GM13977 (cell line): ENCODE results near the gene CBX7.

Experiments
- DNase-seq: peaks from one replicate; pipeline ENCODE4 v3.0.0; 2012; ENCODE audit warnings: low spot score
- in situ Hi-C: fragments of 300-500 bp; cut with MboI; formaldehyde crosslinking; loops from one replicate; pipeline ENCODE4 v1.12.0; 2022; ENCODE audit warnings: low sequenced_read_pairs, low pct_unique_long_range_greater_than_20kb, mixed read lengths, inconsistent platforms; ENCODE audit not compliant: unreplicated experiment
- TF ChIP-seq, protein P1 (sequence below): IDR thresholded peaks from 2 replicates; pipeline ENCODE4 v1.5.1; 2012; ENCODE audit warnings: mild to moderate bottlenecking, control low read depth; ENCODE audit not compliant: insufficient read depth; ENCODE audit errors: extremely low read depth, missing control alignments

CBX7 gene

DNA sequence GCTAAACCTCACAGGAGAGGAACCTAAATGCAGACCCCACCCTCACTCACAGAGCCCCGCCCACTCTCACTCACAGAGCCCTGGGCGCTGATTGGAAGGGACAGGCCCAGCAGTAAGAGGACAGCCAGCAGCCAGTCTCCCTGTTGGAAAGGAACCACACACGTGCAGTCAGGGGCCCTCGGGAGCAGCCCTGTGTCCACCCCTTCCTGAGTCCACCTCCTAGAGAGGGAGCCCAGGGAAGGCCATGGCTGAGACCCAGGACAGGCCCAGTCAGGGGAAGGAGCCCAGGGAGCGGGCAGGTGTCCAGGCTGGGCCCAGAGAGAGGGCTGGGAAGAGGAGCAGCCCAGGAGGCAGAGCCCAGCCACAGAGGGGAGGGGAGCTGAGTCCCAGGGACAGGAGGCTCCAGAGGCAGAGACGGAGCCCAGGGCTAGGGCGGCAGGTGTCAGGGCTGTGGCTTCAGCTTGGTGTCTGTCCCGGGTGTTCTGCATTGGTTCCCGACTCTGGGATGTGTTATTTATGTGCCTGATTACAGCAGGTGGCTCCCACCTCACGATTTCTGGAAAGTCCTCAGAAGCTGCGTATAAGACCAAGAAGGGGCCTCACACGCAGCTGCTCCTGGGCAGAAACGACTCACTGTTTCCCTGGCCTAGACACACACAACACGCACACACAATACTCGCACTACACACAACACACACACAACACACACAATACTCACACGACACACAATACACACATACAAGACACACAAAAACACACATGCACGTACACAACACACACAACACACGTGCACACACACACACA is 64.4 kb downstream of the CBX7 start:
- in situ Hi-C loops = no loop called here
- TF ChIP-seq, protein P1, sequence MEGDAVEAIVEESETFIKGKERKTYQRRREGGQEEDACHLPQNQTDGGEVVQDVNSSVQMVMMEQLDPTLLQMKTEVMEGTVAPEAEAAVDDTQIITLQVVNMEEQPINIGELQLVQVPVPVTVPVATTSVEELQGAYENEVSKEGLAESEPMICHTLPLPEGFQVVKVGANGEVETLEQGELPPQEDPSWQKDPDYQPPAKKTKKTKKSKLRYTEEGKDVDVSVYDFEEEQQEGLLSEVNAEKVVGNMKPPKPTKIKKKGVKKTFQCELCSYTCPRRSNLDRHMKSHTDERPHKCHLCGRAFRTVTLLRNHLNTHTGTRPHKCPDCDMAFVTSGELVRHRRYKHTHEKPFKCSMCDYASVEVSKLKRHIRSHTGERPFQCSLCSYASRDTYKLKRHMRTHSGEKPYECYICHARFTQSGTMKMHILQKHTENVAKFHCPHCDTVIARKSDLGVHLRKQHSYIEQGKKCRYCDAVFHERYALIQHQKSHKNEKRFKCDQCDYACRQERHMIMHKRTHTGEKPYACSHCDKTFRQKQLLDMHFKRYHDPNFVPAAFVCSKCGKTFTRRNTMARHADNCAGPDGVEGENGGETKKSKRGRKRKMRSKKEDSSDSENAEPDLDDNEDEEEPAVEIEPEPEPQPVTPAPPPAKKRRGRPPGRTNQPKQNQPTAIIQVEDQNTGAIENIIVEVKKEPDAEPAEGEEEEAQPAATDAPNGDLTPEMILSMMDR = no peak
- DNase-seq = no peak

DNA sequence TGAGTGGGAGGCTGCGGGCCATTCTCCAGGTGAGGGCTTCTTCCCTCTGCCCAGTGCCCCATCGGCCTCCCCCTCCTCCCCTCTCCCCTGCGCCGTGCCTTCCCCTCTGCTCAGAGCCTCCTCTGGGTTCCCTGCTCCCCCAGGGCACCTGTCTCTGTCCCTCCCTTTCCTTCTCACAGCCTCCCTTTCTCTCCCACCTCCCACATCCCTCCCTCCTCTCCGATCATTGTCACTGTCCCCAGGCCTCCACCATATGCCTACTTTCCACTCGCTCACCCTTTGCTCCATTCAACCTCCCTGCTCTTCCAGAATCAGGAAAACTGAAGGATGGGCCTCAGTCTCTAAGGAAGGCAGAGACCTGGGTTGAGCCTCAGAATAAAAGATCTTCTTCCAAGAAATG is 65.4 kb downstream of the CBX7 start:
- no peak for DNase-seq
- in situ Hi-C loops = no loop called here
- TF ChIP-seq, protein P1 = no peak

GRCh38 chr22:39084666-39085065 is 67.8 kb downstream of the CBX7 start:
- DNase-seq = no peak
- in situ Hi-C loops = no loop called here
- TF ChIP-seq, protein P1 = no peak

- in situ Hi-C loops = no loop called here
- TF ChIP-seq, protein P1 = no peak
- no peak for DNase-seq
Observed at GRCh38 chr22:39083212-39084165, 69.0 kb downstream of the CBX7 start.

GRCh38 chr22:39081598-39081997 is 70.9 kb downstream of the CBX7 start:
- TF ChIP-seq, protein P1 = no peak
- no peak for DNase-seq
- in situ Hi-C loops = no loop called here

GRCh38 chr22:39081016-39081415 is 71.5 kb downstream of the CBX7 start:
- TF ChIP-seq, protein P1 = no peak
- in situ Hi-C loops = no loop called here
- DNase-seq = no peak
